ENCODE results near the gene ADCY3.

- TF ChIP-seq POLR2AphosphoS5 (IDR thresholded peaks at IDR 0.05; ENCODE audit: low read depth, low read length) (no peak), REST (IDR thresholded peaks at IDR 0.05; ENCODE audit: insufficient read depth in 1 of 2, low read depth in 2 of 2, low read length in 2 of 2) (no peak), TAF1 (IDR thresholded peaks at IDR 0.05; ENCODE audit: borderline replicate concordance, insufficient read depth, low read length) (no peak), SIN3A (IDR thresholded peaks at IDR 0.05; ENCODE audit: borderline replicate concordance, insufficient read depth, low read length) (no peak)
These were observed 41.7 kb downstream of the ADCY3 start for GRCh38 chr2:24878341-24878740.
